GM12872 (cell line): ENCODE data around the gene DEDD2.

Source experiments
- CTCF ChIP-seq: IDR thresholded peaks from 3 replicates; pipeline ENCODE4 v1.5.1; 2011; ENCODE audit warnings: low read depth, mild to moderate bottlenecking, low read length, moderate library complexity; ENCODE audit not compliant: insufficient read depth

DEDD2 gene

GRCh38 chr19:42154471-42155323 lies 62.8 kb downstream of the DEDD2 start:
- no peak for TF ChIP-seq CTCF

- no peak for TF ChIP-seq CTCF
Measured at GRCh38 chr19:42153672-42154433, 63.6 kb downstream of the DEDD2 start.

- no peak for TF ChIP-seq CTCF
Measured at GRCh38 chr19:42152910-42153671, 64.4 kb downstream of the DEDD2 start.

- TF ChIP-seq CTCF = no peak
Measured at GRCh38 chr19:42151782-42152684, 65.4 kb downstream of the DEDD2 start.

- TF ChIP-seq CTCF = no peak
Measured at GRCh38 chr19:42150911-42151361, 66.5 kb downstream of the DEDD2 start.

- TF ChIP-seq CTCF = no peak
Measured at GRCh38 chr19:42150364-42150763, 67.1 kb downstream of the DEDD2 start.
